GM13977 (cell line): ENCODE results near the gene TMEM270.
"Not testable (repeated sequence)": the region's sequence is repeated elsewhere in the genome, so short reads cannot be mapped to it uniquely, and the experiment has no call there.

ENCODE experiments used
- DNase-seq: peaks from one replicate; pipeline ENCODE4 v3.0.0; 2012; ENCODE audit warnings: low spot score
- in situ Hi-C: fragments of 300-500 bp; cut with MboI; formaldehyde crosslinking; loops from one replicate; pipeline ENCODE4 v1.12.0; 2022; ENCODE audit warnings: low sequenced_read_pairs, low pct_unique_long_range_greater_than_20kb, mixed read lengths, inconsistent platforms; ENCODE audit not compliant: unreplicated experiment
- TF ChIP-seq, protein P1 (sequence below): IDR thresholded peaks from 2 replicates; pipeline ENCODE4 v1.5.1; 2012; ENCODE audit warnings: mild to moderate bottlenecking, control low read depth; ENCODE audit not compliant: insufficient read depth; ENCODE audit errors: extremely low read depth, missing control alignments

The TMEM270 gene

DNA sequence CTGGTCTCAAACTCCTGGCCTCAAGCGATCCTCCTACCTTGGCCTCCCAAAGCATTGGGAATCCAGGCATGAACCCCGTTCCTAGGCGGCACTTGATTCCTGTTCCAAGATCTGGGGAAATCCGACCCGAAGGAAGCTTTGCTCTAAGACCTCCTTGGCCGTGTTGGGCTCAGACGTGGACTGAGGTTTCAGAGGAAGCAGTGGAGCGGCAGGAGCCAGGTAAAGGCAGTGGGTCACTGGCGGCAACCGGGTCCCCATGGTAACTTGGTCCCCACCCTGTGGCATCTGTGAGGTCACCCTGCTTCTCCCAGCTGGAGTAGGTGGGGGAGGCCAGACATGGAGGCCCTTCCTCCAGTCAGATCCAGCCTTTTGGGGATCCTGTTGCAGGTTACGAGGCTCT, at the start of gene TMEM270:
TSS of gene TMEM270 (plus strand) at position 301 of the 400 bp plus-strand sequence. CDS start at position 337, 36 bp downstream.
- no peak for DNase-seq
- TF ChIP-seq, protein P1, sequence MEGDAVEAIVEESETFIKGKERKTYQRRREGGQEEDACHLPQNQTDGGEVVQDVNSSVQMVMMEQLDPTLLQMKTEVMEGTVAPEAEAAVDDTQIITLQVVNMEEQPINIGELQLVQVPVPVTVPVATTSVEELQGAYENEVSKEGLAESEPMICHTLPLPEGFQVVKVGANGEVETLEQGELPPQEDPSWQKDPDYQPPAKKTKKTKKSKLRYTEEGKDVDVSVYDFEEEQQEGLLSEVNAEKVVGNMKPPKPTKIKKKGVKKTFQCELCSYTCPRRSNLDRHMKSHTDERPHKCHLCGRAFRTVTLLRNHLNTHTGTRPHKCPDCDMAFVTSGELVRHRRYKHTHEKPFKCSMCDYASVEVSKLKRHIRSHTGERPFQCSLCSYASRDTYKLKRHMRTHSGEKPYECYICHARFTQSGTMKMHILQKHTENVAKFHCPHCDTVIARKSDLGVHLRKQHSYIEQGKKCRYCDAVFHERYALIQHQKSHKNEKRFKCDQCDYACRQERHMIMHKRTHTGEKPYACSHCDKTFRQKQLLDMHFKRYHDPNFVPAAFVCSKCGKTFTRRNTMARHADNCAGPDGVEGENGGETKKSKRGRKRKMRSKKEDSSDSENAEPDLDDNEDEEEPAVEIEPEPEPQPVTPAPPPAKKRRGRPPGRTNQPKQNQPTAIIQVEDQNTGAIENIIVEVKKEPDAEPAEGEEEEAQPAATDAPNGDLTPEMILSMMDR: no peak
- in situ Hi-C loops: loop anchor here (25.0 kb wide), 1 partner anchor 249 kb away; the partner anchor contains the start of gene MLXIPL

DNA sequence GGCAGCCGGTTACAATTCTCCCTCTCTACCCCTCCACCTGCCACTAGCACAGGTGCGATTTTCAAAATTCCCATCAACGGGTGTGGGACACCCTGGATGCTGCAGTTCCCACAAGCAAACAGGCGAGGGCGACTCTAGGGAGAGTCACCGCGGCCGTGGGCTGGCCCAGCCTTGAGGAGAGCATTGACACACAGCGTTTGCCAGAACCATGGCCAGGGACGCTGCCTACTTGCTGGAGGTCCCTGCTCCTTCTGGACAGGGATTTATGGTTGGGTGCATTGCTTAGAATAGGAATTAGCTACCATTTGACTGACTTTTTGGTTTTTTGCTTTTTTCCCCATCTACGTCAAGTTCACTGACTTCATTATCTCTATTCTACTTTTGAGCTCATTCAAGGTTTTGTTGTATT, 49.2 kb upstream of the TMEM270 start:
- in situ Hi-C loops: no loop called here
- DNase-seq: peak; percentile 74
- TF ChIP-seq, protein P1: peak; percentile 87

GRCh38 chr7:73812996-73813395, 48.0 kb upstream of the TMEM270 start:
- TF ChIP-seq, protein P1: no peak
- in situ Hi-C loops: no loop called here
- no peak for DNase-seq

DNA sequence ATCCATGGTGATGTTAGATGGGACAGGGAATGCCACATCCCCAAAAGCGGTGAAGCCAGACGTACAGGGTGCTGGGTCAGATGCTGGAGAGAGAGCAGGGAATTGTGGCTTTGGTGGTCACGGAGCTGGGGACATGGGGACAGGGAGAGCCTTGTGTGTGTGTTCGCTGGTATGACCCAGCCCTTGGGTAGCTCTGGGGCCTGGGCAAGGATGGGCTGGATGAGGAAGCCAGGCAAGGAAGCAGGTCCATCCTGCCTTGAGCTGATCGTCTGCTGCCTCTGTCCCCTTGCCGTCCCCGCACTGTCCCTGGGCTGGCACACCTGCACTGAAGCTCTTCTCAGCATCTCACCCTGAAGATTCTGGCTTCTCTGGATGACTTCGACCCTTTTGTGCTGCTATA, 45.5 kb upstream of the TMEM270 start:
- in situ Hi-C loops: no loop called here
- TF ChIP-seq, protein P1: no peak
- no peak for DNase-seq

GRCh38 chr7:73817121-73817520, 43.8 kb upstream of the TMEM270 start:
- TF ChIP-seq, protein P1: no peak
- in situ Hi-C loops: no loop called here
- DNase-seq: no peak

DNA sequence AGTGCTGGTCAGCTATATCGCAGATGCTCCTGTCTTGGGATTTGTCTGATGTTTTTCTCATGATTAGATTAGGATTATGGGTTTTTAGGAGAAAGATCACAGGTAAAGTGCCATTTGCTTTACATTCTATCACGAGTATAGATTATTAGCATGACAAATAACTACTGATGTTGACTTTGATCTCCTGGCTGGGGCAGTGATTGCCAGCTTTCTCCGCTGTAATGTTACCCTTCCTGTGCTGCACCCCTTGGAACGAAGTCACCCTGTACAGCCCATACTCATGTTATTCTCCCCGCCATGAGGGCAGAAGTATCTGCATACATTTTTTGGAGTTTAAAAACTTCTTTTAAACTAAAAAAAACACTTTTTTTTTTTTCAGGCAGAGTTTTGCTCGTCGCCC, 40.9 kb upstream of the TMEM270 start:
- no peak for DNase-seq
- in situ Hi-C loops: no loop called here
- TF ChIP-seq, protein P1: no peak

DNA sequence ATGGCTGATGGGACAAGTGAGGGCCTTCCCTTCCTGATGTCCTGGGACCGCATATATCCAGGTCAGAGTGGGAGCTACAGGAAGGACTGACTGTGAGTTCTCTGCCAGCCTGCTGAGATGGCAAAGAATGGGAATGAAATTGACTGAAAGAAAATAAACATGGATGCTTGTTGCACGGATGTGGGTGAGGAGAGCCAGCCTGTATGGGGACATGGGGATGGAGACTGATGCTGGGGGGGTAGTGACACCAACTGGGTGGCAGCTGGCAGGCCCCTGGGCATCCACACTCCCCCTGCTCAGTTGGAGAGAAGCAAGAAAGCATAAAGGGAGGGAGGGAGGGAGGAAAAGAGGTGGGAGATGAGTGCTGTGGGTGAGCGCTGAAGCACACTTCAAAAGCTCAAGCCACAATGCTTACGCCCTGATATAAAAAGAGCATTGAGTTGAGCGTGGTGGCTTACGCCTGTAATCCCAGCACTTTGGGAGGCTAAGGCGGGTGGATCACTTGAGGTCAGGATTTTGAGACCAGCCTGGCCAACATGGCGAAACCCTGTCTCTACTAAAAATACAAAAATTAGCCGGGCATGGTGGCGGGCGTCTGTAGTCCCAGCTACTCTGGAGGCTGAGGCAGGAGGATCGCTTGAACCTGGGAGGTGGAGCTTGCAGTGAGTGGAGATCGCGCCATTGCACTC, 39.2 kb upstream of the TMEM270 start:
- DNase-seq, in situ Hi-C loops: not testable (repeated sequence)
